ENCODE measurements around the gene EDRF1. TPM values are rescaled to one million over a fixed set of nuclear protein-coding genes. Genes with fewer than 3 reads are reported as not detected.
A peak's percentile ranks its signal among the peaks of the same experiment; 100 is the strongest.

The EDRF1 gene
- total and polyA plus RNA-seq, 2 experiments from 2014 or later: 25.0 to 48.8 TPM

- TF ChIP-seq, protein P1, sequence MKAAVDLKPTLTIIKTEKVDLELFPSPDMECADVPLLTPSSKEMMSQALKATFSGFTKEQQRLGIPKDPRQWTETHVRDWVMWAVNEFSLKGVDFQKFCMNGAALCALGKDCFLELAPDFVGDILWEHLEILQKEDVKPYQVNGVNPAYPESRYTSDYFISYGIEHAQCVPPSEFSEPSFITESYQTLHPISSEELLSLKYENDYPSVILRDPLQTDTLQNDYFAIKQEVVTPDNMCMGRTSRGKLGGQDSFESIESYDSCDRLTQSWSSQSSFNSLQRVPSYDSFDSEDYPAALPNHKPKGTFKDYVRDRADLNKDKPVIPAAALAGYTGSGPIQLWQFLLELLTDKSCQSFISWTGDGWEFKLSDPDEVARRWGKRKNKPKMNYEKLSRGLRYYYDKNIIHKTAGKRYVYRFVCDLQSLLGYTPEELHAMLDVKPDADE (IDR thresholded peaks at IDR 0.05): no peak
- no peak for TF ChIP-seq EZH2 (IDR thresholded peaks at IDR 0.05; ENCODE audit: low read depth, unreplicated experiment)
- no peak for TF ChIP-seq EZH2phosphoT487 (IDR thresholded peaks at IDR 0.05; ENCODE audit: unreplicated experiment)
- no peak for TF ChIP-seq JUNB (IDR thresholded peaks at IDR 0.05; ENCODE audit: unreplicated experiment)
- TF ChIP-seq ZNF114 (CRISPR knock-in tag; IDR thresholded peaks at IDR 0.05): no peak
These were observed 53.3 kb downstream of the EDRF1 start (continued) for GRCh38 chr10:125772864-125773180.

DNA sequence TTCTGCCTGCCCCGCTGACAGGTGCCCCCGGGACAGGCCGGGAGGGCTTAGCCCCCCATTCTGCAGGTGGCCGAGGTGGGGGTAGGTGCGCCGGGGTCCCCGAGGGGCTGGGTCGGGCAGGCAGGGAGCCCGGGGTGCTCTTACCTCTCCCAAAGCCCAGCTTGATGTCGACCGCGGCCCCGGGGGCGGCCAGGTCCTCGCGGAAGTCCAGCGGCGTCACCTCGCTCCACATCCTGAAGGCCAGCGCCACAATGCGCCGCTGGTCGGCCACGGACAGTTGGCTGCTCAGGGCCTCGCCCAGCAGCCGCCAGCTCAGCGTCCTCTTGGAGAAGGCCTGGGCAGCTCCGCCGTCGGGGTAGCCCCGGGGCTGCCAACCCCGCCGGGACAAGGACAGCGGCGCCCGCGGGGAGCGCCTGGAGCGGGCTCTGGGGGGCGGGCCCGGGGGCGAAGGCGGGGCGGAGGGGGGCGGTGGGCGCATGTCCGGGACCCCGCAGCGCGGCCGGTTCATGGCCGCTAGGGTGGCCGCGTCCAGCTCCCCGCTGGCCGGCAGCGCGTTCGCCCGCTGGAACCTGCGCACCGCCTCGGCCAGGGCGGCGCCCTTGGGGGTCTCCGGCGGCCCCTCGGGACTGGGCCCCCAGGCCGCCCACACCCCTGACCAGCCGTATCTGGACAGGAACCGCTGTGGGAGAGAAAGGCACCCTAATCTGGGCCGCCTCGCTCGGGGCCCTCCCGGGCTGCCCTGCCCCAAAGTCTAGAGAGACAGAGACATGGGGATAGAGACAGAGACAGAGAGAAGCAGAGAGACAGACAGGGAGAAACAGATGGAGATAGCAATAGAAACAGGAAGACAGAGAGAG is 54.4 kb downstream of the EDRF1 start:
- Mint-ChIP-seq H3K4me3 (no peak overlapping the region; the same call in 2 of the 3 replicates), H3K36me3 (ENCODE audit: low read depth) (no peaks in the 10 kb centered on the region; the same call in 2 of the 3 replicates), H3K27ac (no peak overlapping the region), H3K27me3 (ENCODE audit: insufficient read depth, low read depth, poor library complexity) (peaks cover 1% of the 10 kb centered on the region), H3K9me3 (peaks cover under 1% of the 10 kb centered on the region; the same call in 2 of the 3 replicates), H3K4me1 (no peaks in the 10 kb centered on the region)
- H3K79me2 ChIP-seq (replicated peaks; ENCODE audit: insufficient read depth): no peaks in the 10 kb centered on the region
- no peaks in the 10 kb centered on the region for H3K27me3 ChIP-seq (ENCODE audit: insufficient read depth)
- no peaks in the 10 kb centered on the region for H3K9me2 ChIP-seq (ENCODE audit: insufficient read depth)
- H3F3A ChIP-seq (replicated peaks; ENCODE audit: low read depth): no peaks in the 10 kb centered on the region
- no peaks in the 10 kb centered on the region for H3K36me3 ChIP-seq (ENCODE audit: insufficient read depth)
- ATAC-seq (no peak), DNase-seq (ENCODE audit: low spot score) (no peak)
- peak overlapping the region; percentile 76 for H2AFZ ChIP-seq
- H3K4me2 ChIP-seq: no peak overlapping the region
- no peak overlapping the region for H3K4me3 ChIP-seq
- H3K4me1 ChIP-seq (ENCODE audit: insufficient read depth): no peaks in the 10 kb centered on the region
- H3K27ac ChIP-seq (ENCODE audit: low read depth): no peak overlapping the region
- no peaks in the 10 kb centered on the region for H4K20me1 ChIP-seq (replicated peaks; ENCODE audit: insufficient read depth)
- TF ChIP-seq POLR2AphosphoS5 (IDR thresholded peaks at IDR 0.05; ENCODE audit: low read depth) (no peak), EZH2 (IDR thresholded peaks at IDR 0.05; ENCODE audit: low read depth, unreplicated experiment) (no peak), ZNF114 (CRISPR knock-in tag; IDR thresholded peaks at IDR 0.05) (no peak), STAT1 (IDR thresholded peaks at IDR 0.05; ENCODE audit: unreplicated experiment) (no peak), REST (IDR thresholded peaks at IDR 0.05; ENCODE audit: unreplicated experiment) (no peak), JUNB (IDR thresholded peaks at IDR 0.05; ENCODE audit: unreplicated experiment) (no peak)
- TF ChIP-seq, protein P1 (IDR thresholded peaks at IDR 0.05): no peak
- TF ChIP-seq, protein P2, sequence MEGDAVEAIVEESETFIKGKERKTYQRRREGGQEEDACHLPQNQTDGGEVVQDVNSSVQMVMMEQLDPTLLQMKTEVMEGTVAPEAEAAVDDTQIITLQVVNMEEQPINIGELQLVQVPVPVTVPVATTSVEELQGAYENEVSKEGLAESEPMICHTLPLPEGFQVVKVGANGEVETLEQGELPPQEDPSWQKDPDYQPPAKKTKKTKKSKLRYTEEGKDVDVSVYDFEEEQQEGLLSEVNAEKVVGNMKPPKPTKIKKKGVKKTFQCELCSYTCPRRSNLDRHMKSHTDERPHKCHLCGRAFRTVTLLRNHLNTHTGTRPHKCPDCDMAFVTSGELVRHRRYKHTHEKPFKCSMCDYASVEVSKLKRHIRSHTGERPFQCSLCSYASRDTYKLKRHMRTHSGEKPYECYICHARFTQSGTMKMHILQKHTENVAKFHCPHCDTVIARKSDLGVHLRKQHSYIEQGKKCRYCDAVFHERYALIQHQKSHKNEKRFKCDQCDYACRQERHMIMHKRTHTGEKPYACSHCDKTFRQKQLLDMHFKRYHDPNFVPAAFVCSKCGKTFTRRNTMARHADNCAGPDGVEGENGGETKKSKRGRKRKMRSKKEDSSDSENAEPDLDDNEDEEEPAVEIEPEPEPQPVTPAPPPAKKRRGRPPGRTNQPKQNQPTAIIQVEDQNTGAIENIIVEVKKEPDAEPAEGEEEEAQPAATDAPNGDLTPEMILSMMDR (conservative IDR thresholded peaks at IDR 0.05; ENCODE audit: low read depth in 2 of 2): no peak

Measured in GM23338 (cell line).